ENCODE data around the gene RAI1.

DNA sequence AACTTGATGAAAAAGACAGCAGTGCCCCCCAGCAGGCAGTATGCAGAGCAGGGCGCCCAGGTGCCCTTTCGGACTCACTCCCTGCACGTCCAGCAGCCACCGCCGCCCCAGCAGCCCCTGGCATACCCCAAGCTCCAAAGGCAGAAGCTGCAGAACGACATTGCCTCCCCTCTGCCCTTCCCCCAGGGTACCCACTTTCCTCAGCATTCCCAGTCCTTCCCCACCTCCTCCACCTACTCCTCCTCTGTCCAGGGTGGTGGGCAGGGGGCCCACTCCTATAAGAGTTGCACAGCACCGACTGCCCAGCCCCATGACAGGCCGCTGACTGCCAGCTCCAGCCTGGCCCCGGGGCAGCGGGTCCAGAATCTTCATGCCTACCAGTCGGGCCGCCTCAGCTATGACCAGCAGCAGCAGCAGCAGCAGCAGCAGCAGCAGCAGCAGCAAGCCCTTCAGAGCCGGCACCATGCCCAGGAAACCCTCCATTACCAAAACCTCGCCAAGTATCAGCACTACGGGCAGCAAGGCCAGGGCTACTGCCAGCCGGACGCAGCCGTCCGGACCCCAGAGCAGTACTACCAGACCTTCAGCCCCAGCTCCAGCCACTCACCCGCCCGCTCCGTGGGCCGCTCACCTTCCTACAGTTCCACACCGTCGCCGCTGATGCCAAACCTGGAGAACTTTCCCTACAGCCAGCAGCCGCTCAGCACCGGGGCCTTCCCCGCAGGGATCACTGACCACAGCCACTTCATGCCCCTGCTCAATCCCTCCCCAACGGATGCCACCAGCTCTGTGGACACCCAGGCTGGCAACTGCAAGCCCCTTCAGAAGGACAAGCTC, 112.3 kb downstream of the RAI1 start:
- TF ChIP-seq CEBPB (IDR thresholded peaks at IDR 0.05; ENCODE audit: borderline replicate concordance, low read depth, low read length) = no peak
- TF ChIP-seq, protein P1, sequence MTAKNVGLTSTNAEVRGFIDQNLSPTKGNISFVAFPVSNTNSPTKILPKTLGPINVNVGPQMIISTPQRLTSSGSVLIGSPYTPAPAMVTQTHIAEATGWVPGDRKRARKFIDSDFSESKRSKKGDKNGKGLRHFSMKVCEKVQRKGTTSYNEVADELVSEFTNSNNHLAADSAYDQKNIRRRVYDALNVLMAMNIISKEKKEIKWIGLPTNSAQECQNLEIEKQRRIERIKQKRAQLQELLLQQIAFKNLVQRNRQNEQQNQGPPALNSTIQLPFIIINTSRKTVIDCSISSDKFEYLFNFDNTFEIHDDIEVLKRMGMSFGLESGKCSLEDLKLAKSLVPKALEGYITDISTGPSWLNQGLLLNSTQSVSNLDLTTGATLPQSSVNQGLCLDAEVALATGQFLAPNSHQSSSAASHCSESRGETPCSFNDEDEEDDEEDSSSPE (CRISPR knock-in tag; IDR thresholded peaks at IDR 0.05) = no peak
- no peak for TF ChIP-seq SAP130 (CRISPR knock-in tag; IDR thresholded peaks at IDR 0.05; ENCODE audit: low read depth)
- TF ChIP-seq, protein P2, sequence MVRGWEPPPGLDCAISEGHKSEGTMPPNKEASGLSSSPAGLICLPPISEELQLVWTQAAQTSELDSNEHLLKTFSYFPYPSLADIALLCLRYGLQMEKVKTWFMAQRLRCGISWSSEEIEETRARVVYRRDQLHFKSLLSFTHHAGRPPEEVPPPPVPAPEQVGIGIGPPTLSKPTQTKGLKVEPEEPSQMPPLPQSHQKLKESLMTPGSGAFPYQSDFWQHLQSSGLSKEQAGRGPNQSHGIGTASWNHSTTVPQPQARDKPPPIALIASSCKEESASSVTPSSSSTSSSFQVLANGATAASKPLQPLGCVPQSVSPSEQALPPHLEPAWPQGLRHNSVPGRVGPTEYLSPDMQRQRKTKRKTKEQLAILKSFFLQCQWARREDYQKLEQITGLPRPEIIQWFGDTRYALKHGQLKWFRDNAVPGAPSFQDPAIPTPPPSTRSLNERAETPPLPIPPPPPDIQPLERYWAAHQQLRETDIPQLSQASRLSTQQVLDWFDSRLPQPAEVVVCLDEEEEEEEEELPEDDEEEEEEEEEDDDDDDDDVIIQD (CRISPR knock-in tag; IDR thresholded peaks at IDR 0.05; ENCODE audit: low read depth) = no peak
- no peak for TF ChIP-seq EZH2 (conservative IDR thresholded peaks at IDR 0.05; ENCODE audit: low read depth, low read length)
- TF ChIP-seq YY1 (IDR thresholded peaks at IDR 0.05; ENCODE audit: insufficient read depth, insufficient replicate concordance, low read depth, low read length) = no peak
- TF ChIP-seq NR1H2 (CRISPR knock-in tag; IDR thresholded peaks at IDR 0.05; ENCODE audit: borderline replicate concordance, low read depth) = no peak
- no peak for TF ChIP-seq TCF7 (IDR thresholded peaks at IDR 0.05; ENCODE audit: low read depth)
- TF ChIP-seq RFX5 (IDR thresholded peaks at IDR 0.05; ENCODE audit: low read depth, low read length) = no peak

Data from HepG2 (cell line).